GM19372 (cell line): ENCODE data around the gene DLGAP4.
"Not testable (repeated sequence)": the region's sequence is repeated elsewhere in the genome, so short reads cannot be mapped to it uniquely, and the experiment has no call there.

ENCODE experiments used
- ATAC-seq: cut with Tn5 transposase; IDR thresholded peaks from one replicate; pipeline ENCODE4 v1.9.1; 2021; ENCODE audit warnings: mild to moderate bottlenecking, low read depth, moderate library complexity; ENCODE audit not compliant: unreplicated experiment

DLGAP4 gene

DNA sequence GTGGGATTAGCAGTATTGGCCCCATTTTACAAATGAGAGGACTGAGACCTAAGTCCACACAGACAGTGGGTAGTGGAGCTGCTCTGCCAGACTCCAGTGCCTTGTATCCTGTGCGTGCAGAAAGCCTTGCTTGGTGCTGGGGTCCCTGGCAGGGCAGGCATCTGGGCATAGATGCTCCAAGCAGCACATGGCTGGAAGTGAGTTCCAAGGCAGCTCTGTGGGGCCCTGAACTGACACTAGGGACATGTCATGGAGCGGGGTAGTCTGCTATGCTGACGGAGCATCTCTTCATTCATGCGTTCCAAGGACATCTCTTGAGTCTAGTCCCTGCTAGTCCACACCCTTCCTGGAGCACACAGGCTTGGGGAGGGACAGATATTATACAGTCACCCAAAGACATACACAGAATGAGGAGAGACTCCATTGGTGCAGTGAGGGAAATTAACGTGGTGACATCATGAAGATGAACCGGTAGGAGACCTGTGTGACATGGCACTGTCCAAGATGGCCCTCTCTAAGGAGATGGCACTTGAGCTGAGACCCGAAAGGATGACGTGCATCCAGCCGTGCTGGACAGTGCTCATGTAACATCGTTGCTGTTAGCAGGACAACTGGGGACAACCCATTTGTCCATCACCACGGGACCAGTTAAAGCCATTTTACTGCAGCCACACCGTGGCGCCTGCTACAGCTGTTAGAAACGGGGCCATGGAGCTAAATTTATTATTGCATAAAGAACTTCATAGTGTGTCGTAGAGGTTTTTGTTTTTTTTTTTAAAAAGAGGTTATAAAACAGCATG lies 65.1 kb downstream of the DLGAP4 start:
- ATAC-seq, result no peak

DNA sequence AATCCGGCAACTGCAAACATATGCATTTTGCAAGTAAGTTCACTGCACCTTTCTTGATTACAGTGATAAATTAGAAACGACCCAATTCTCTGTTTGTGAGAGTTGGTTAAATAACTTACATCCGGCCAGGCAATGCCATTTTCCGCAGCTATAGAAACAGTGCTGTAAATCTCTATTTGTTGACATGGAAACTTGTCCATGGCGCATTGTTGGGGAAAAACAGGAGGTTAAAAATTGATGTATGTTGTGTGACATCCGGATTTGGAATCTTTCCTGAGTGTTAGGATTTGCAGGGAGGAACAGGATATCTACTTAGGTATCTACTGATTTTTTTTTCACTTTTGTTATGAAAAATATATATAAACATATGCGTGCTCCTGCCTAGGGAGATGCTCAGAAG lies 66.5 kb downstream of the DLGAP4 start:
- no peak for ATAC-seq

DNA sequence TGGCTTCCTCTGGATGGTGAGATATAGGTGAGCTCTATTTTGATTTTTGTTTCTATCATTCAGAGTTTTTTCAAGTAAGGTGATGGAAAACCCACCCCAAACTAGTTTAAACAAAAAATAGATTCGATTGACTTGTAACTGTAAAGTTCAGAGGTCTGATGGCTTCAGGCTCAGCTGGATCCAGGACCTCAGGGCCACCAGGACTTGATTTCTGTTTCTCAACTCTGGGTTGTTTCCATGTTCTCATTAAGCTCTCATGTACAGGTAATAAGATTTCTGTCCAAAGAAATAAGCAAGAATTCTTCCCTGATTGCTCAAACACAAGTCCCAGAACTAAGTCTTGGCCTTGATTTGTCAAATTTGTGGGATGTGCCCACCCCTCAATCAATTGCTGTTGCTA lies 67.0 kb downstream of the DLGAP4 start:
- ATAC-seq, result no peak

DNA sequence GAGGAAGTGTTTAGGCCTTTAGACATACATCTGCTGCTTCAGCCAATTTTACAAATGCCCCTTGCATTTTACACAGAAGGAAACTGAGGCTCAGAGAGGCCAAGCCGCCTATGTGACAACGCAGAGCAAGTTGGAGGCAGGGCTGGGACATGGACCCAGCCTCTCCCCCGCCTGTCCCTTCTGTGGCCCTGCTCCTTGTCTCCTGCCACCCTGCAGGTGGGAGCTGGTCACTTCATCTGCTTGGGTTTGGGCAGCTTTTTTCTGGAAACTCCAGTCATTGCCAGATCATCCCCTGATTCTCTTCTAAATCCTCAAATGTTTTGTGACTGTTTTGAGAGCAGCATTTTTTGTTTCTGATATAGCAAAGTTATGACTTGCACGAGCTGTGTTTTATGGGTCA lies 68.9 kb downstream of the DLGAP4 start:
- no peak for ATAC-seq

DNA sequence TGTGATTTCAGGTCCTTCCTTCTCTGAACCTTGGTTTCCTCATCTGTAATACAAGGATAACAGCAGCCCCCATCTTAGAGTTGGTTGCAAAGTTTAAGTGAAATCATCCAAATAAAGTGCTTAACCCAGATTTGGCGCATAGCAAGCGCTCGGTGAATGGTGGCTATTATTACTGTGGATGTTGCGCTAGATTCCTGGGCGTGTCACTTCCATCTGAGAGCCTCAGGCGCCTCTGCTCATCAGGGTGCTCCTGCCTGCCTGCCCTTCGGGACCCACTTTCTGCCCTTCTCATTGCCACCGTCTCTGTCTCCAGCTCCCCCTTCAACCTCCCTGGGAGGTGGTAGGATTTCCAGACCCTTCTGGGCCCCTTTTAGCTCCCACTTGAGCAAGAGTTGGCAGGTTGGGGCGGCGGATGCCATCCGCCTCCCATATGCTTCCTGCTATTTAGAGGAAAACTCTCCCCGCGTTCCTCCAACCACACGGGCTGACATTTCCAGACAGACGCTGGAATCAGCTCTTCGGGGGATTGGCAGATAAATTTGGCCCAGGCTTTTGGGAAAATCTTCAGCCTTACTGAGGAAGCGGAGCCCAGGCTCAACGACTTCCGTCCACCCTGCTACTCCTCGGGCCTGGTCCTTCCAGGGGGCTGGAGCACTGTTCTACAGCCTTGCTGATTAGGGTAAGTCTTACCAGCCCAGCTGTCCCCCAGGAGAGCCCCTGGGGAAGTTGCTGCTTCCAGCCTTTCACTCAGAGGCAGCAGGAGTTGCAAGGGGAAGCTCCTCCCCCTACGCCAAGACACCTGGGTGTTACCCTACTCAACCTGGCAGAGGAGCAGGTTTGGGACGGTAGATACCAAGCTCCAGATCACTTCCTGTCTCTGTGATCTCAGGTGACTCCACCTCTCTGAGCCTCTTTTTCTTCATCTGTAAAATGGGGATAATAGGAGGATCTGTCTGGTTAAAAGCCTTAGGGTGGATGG lies 71.5 kb downstream of the DLGAP4 start:
- no peak for ATAC-seq

DNA sequence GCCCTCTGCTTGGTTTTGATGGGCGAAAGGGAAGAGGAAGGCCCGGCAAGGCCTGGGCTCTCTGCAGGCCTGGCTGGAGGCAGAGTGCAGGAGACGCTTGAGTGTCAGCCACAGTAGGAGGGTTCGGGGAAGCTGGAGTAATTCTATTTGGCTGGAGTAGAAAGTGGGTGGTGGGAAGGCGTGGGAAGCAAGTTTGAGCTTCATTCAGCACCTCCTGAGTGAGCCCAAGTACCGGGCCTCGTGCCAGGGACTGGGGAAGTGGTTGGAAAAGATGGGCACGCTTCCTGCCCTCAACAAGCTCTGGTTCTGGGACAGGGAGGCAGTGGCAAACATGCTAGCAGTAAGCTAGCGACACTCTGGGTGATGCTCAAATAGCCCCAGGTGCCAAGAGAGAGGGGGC lies 72.5 kb downstream of the DLGAP4 start:
- no peak for ATAC-seq

DNA sequence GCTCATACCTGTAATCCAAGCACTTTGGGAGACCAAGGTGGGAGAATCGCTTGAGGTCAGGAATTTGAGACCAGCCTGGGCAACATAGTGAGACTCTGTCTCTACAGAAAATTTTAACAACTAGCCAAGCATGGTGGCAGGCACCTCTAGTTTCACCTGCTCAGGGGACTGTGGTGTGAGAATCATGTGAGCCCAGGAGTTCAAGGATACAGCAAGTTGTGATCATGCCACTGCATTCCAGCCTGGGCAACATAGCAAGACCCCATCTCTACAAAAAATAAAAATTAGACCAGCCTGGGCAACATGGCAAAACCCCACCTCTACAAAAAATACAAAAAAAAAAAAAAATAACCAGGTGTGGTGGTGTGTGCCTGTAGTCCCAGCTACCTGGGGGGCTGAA lies 73.8 kb downstream of the DLGAP4 start:
- ATAC-seq, result not testable (repeated sequence)

DNA sequence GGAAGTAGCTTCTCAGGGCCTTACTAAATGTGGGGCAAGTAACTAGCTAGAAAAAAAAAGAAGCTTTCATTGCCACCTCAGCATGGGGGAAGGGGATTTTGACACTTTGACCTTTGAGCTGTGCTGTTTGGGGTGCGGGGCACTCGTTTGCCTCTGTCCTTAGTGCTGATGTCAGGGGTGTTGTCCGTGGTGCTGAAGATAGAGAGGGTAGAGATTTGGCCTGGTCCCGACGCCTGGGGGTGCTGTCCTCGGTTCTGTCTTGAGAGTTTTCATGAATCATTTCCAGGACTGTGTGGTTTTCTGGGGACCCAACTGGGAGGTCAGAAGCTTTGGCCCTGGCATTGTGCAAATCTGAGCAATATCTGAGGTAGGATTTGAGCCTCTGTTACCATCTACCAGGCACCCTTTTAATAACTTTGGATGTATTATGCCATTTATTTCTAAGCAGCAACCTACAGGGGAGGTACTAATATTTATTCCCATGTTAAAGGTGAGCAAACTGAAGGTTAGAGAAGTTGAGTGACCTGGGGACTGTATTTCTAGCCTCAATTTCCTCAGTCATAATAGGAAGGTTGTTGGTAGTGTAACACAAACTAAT lies 78.0 kb downstream of the DLGAP4 start:
- ATAC-seq, result no peak

DNA sequence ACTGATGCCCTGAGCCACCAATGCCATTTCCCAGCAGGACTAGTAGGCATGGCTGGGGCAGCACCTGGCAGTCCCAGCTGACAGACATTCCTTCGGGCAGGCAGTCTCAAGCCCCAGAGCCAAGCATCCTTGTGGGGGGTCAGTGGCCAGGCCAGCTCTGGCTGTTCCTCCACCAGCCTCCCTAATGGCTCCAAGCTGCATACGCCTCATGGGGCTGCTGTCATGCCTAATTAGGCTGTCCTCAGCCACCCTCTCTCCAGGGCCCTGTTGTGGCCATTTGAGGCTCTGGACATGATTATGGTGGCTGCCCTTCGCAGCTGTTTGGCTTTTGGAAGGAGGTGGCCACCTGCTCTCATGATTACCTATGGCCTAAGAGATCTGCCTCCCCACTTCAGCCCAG lies 79.4 kb downstream of the DLGAP4 start:
- no peak for ATAC-seq

DNA sequence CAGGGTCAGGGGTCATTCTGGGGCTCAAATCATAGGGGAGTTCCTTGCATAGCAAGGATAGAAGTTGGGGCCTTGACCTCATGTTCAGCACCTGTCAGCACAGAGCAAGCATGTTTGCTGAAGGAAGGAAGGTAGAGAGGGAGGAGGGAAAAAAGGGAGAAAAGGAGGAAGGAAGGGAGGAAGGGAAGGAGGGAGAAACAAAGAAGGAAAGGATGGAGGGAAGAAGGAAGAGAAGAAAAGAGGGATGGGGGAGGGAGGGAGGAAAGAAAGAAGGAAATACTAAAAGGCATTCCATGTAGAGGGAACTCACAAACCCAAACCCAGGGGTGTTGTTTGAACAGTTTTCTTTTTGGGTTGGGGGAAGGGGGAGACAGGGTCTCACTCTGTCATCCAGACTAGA lies 80.1 kb downstream of the DLGAP4 start:
- ATAC-seq, result no peak

DNA sequence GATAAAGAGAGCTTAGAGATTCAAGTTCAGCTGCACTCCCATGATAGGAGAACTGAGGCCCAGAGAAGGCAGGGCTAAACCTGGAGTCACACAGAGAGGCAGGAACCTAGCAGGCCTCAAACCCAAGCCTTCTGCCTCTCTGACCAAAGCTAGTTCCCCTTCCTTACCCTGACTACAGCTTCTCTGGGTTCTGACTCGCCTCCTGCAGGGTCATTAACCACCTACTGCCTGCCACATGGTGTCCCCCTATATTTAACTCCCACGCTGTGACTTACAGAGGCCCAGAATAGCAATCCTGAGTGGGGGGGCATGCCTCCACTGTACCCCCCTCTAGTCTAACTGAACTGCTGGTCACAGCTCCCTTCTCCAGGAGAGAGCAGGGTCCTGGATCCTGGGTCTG lies 84.1 kb downstream of the DLGAP4 start:
- ATAC-seq, result no peak

DNA sequence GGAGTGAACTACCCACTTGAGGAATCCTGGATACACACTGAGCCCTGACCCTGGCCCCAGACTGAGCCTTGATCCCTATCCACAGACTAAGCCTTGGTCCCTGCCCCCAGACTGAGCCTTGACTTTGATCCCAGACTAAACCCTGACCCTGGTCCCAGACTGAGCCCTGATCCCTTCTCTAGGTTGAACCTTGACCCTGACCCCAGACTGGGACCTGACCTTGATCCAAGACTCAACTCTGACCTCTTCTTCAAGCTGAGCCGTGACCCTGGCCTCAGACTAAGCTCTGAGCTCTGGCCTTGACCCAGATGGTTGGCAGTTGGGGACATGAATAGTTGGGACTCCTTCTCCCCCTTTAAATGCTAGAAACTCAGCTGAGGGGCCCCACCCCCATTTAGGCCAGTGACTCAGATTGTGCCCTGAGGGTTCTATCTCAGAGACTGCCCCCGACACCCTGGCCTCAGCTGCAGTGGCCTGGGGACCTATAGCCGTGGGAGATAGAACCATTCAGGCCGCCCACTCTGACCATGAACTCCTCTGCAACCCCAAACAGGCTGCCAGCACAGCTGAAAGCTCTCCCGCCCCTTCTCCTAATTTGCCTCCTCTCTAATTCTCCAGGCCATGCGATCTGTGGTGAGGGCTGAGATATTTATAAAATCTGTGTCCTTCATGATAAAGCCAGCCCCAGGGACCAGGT lies 84.7 kb downstream of the DLGAP4 start:
- no peak for ATAC-seq

DNA sequence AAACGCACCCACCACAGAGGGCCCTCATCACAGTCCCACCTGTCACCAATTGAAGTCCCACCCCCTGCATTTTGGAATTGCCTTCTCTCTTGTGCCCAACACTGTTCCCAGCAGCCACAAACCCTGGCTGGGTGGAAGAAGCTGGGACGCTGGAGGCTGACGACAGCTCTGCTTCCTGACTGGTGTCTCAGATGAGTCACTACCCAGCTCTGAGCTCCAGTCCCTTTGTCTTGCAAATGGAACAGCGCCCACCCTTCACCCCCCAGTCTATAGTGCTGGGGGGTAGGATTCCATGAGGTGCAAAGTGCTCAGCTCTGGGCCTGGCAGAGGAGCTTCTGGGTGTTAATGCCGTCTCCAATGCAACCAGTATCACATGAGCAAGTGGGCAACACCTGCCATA lies 85.3 kb downstream of the DLGAP4 start:
- no peak for ATAC-seq

DNA sequence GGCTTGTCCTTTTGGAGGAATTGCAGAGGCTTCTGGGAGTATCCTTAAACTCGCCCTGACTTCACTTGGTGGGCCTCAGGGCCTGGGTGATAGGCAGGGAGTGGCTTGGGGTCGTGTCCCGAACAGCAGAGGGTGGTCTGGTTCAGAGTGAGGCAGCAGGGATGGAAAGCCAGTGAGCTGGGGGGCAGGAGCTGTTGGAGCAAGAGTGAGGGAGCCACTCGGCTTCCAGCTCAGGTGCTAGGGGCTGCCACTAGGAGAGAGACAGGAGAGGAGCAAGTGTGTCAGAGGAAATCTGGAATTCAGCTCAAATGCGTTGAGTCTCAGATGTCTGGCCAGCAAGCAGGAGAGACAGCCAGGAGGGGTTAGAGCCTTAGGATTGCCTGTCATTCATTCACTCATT lies 85.8 kb downstream of the DLGAP4 start:
- no peak for ATAC-seq

DNA sequence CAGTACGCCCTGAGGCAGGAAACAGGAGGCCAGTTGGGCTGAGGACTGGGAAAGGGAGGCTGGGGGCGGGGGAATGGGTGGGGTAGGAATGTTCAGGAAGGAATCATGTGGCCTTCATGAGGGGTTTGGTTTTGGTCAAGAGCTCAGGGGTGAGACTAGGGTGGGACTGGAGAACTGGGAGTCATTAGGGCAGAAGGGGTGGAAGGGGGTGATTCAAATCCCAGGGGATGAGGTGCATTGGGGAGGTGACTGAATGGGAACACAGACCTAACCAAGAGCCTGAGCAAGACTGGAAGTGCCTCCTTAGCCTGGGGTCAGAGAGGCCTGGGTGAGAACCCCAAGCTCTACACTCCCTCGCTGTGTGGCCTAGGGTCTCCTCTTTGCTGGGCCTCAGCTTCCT lies 86.8 kb downstream of the DLGAP4 start:
- ATAC-seq, result no peak

DNA sequence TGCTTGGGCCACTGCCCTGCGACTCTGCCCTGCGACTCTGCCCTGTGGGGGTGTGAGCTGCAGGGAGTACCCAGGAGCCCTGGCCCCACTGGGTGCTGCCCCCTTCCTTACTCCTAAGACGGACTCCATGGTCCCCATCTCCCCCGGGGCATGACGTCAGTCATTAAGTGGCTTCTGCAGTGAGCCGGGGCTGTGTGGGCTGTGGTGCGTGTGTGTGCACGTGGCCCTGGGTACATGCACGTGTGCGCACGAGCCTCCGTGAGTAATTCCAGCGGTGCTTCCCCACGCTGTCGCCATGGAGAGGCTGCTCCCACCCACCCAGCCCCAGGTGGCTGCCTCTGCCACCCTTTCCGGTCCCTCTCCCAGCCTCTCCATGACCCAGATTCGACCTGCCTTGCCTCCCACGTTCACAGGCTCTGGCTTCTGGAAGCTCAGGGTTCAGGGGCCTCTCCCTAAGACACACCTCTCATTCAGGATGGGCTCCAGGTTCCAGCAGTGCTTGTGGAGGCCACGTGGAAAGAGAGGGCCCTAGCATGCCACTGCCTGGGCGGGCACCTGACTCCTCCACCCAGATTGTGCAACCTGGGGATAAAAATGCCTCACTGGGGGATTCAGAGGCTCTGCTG lies 88.3 kb downstream of the DLGAP4 start:
- no peak for ATAC-seq

DNA sequence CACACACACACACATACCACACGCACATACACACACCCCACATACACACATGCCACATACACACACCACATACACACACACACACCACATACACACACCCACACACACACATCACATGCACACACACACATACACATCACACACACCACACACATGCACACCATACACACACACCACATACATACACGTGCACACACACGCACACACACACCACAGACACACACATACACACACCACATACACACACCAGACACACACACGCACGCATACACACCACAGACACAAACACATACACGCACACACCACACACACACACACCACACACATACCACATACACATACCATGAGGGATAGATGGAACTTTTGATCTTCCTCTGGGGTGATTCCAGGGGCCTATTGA lies 90.2 kb downstream of the DLGAP4 start:
- ATAC-seq, result no peak

DNA sequence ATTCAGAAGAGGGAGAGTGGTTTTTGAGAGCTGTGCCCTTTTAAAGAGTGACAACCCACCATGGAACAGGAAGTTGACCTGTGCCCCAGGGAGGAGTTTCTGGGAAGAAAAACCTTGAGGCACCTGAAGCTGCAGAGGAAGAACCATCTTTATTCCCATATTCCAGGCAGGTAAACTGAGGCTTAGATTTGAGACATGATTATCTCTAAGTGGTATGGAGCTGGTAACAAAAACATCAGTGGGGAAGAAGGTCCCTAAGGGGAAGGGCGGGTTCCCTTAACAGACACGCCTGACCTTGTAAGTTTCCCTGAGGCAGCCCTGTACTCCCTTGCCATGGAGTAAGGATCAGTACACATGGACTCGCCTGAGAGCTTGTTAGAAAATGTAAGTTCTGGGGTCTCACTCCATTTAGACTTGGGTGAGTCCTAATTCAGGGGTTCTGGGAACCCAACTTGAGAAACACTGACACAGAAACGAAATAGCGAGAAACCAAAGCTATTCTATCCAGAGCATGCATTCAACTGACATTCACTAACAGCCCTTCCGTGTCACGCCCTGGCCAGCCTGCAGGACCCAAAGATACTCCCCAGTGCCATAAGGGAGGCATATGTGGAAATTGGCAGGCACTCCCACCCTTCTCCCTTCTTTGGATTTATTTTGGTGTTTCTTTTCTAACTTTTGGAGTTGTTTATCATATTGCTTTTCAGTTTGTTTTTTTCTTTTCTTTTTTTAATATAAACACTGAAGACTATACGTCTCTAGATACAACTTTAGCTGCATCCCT lies 90.9 kb downstream of the DLGAP4 start:
- no peak for ATAC-seq

DNA sequence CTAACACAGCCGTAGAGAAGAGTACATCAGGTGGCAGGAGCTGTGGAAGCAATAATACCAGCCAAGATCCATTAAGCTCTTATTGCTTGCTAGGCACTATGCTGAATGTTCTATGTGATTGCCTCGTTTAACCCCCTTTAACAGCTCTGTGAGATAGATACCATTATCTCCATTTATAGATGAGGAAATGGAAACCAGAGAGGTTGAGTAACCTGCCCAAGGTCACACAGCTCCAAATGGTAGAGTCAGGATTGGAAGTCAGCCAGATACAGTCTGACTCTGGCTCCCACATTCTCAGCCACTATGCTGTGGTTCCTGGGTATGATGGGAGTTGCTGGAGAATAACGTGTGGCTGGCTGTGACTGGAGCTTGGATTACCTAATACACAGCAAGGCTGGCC lies 92.4 kb downstream of the DLGAP4 start:
- ATAC-seq, result no peak
